Neuronal stem cell (in vitro differentiated cells): ENCODE data around the gene QRICH1.

ENCODE experiments used
- DNase-seq: peaks from one replicate; pipeline ENCODE4 v3.0.0-alpha.2; 2013; ENCODE audit warnings: low spot score
- H2AFZ ChIP-seq: one replicate; pipeline ENCODE4 v1.6.1; 2013; ENCODE audit warnings: mild to moderate bottlenecking, low read length, inconsistent platforms
- H2AK5ac ChIP-seq: 2 replicates; pipeline ENCODE4 v1.6.1; 2013; ENCODE audit warnings: low read depth, mild to moderate bottlenecking, inconsistent platforms, low read length, moderate library complexity, mixed read lengths
- H2BK120ac ChIP-seq: 2 replicates; pipeline ENCODE4 v1.6.1; 2013; ENCODE audit warnings: low read depth, mild to moderate bottlenecking, inconsistent platforms, low read length, moderate library complexity, mixed read lengths
- H2BK12ac ChIP-seq: one replicate; pipeline ENCODE4 v1.6.1; 2013; ENCODE audit warnings: low read length, inconsistent platforms
- H2BK15ac ChIP-seq: 2 replicates; pipeline ENCODE4 v1.6.1; 2013; ENCODE audit warnings: mild to moderate bottlenecking, low read length, inconsistent platforms, mixed read lengths
- H2BK5ac ChIP-seq: one replicate; pipeline ENCODE4 v1.6.1; 2013; ENCODE audit warnings: inconsistent platforms, mild to moderate bottlenecking, low read length, moderate library complexity
- H3K14ac ChIP-seq: one replicate; pipeline ENCODE4 v1.6.1; 2013; ENCODE audit warnings: low read length, inconsistent platforms
- H3K18ac ChIP-seq: 2 replicates; pipeline ENCODE4 v1.6.1; 2013; ENCODE audit warnings: low read length, inconsistent platforms
- H3K23ac ChIP-seq: 2 replicates; pipeline ENCODE4 v1.6.1; 2013; ENCODE audit warnings: low read depth, mild to moderate bottlenecking, mixed read lengths, low read length, inconsistent platforms; ENCODE audit not compliant: poor library complexity
- H3K27ac ChIP-seq: replicated peaks from 3 replicates; pipeline ENCODE4 v1.5.1; 2013; ENCODE audit warnings: low read length, inconsistent platforms
- H3K27me3 ChIP-seq, 3 experiments: 2 replicates each; pipeline ENCODE4 v1.6.1; 2013; ENCODE audit warnings: low read length in 3 of 3, mild to moderate bottlenecking in 2 of 3, inconsistent platforms in 1 of 3, low read depth in 1 of 3, mixed read lengths in 1 of 3, moderate library complexity in 1 of 3; ENCODE audit not compliant: control insufficient read depth in 3 of 3, insufficient read depth in 3 of 3
- H3K36me3 ChIP-seq, 2 donors: replicated peaks in 1 of 2; 2 replicates each; pipeline ENCODE4 v1.6.1; 2013; ENCODE audit warnings: low read length in 2 of 2; ENCODE audit not compliant: control insufficient read depth in 2 of 2, insufficient read depth in 2 of 2
- H3K4ac ChIP-seq: 2 replicates; pipeline ENCODE4 v1.6.1; 2013; ENCODE audit warnings: inconsistent platforms, mild to moderate bottlenecking, low read length, moderate library complexity
- H3K4me1 ChIP-seq, 2 donors: 1 replicate in 1 of 2; 2 replicates in 1 of 2; pipeline ENCODE4 v1.6.1; 2013; ENCODE audit warnings: low read length in 2 of 2, low read depth in 1 of 2; ENCODE audit not compliant: control insufficient read depth in 2 of 2, insufficient read depth in 1 of 2
- H3K4me2 ChIP-seq: one replicate; pipeline ENCODE4 v1.6.1; 2013; ENCODE audit warnings: mild to moderate bottlenecking, low read length, inconsistent platforms; ENCODE audit not compliant: insufficient read depth, poor library complexity, severe bottlenecking
- H3K4me3 ChIP-seq, 2 donors: 2 replicates each; pipeline ENCODE4 v1.5.1; 2013; ENCODE audit warnings: low read length in 2 of 2, mild to moderate bottlenecking in 2 of 2, inconsistent platforms in 1 of 2, moderate library complexity in 1 of 2
- H3K79me1 ChIP-seq: one replicate; pipeline ENCODE4 v1.6.1; 2013; ENCODE audit warnings: low read depth, mild to moderate bottlenecking, inconsistent platforms, low read length, moderate library complexity
- H3K9ac ChIP-seq: one replicate; pipeline ENCODE4 v1.6.1; 2013; ENCODE audit warnings: mild to moderate bottlenecking, low read depth, low read length, inconsistent platforms; ENCODE audit not compliant: poor library complexity
- H3K9me3 ChIP-seq, 2 donors: replicated peaks in 1 of 2; 2 replicates each; pipeline versions ENCODE3 to v1.6.1; 2013; ENCODE audit warnings: low read length in 2 of 2, mild to moderate bottlenecking in 2 of 2, inconsistent platforms in 1 of 2, low read depth in 1 of 2, mixed read lengths in 1 of 2, moderate library complexity in 1 of 2; ENCODE audit not compliant: control insufficient read depth in 2 of 2, insufficient read depth in 1 of 2
- H4K8ac ChIP-seq: one replicate; pipeline ENCODE4 v1.6.1; 2013; ENCODE audit warnings: low read depth, mild to moderate bottlenecking, inconsistent platforms, low read length, moderate library complexity
- H4K91ac ChIP-seq: one replicate; pipeline ENCODE4 v1.6.1; 2013; ENCODE audit warnings: low read length, low read depth, mild to moderate bottlenecking, inconsistent platforms; ENCODE audit not compliant: poor library complexity
- WGBS, 2 donors: extraction: QIAGEN DNeasy Blood & Tissue Kit; methylation state at CpG; one replicate each; pipeline ENCODE4 v1.1.7; 2013; ENCODE audit warnings: missing lambda C conversion rate in 2 of 2, mixed read lengths in 1 of 2; ENCODE audit not compliant: insufficient read length in 2 of 2, insufficient replicate concordance in 1 of 2; ENCODE audit errors: extremely low coverage in 2 of 2; 5-methylcytosine and 5-hydroxymethylcytosine counted together

The QRICH1 gene

GRCh38 chr3:49030321-49030720 is 63.5 kb downstream of the QRICH1 start:
- peaks cover 6 to 10% of the 10 kb centered on the region in 2 donors for H3K4me1 ChIP-seq
- no peak overlapping the region for H2AK5ac ChIP-seq
- H2BK15ac ChIP-seq = no peak overlapping the region
- H2BK5ac ChIP-seq = no peak overlapping the region
- no peak overlapping the region for H3K9ac ChIP-seq
- peaks cover 53 to 93% of the 10 kb centered on the region in 2 donors for H3K36me3 ChIP-seq
- H3K4me3 ChIP-seq = no peak overlapping the region
- H3K4ac ChIP-seq = no peak overlapping the region
- no CpG with 5 or more reads among the region's 6 CpGs for WGBS, 2 donors
- H3K4me2 ChIP-seq = no peak overlapping the region
- H3K23ac ChIP-seq = no peak overlapping the region
- H3K9me3 ChIP-seq = no peaks in the 10 kb centered on the region
- H2AFZ ChIP-seq = no peak overlapping the region
- peaks cover 7% of the 10 kb centered on the region for H3K79me1 ChIP-seq
- H2BK120ac ChIP-seq = no peak overlapping the region
- H3K14ac ChIP-seq = no peak overlapping the region
- H3K27me3 ChIP-seq = no peaks in the 10 kb centered on the region
- no peak for DNase-seq
- no peak overlapping the region for H2BK12ac ChIP-seq
- no peak overlapping the region for H3K18ac ChIP-seq
- no peak overlapping the region for H4K8ac ChIP-seq
- no peak overlapping the region for H3K27ac ChIP-seq
- H4K91ac ChIP-seq = no peak overlapping the region

GRCh38 chr3:49029563-49029884 is 64.3 kb downstream of the QRICH1 start:
- WGBS, 2 donors = no CpG with 5 or more reads among the region's 7 CpGs
- Histone ChIP-seq H3K9me3 (no peaks in the 10 kb centered on the region), H3K4me2 (no peak overlapping the region), H3K4me3 (peak overlapping the region in 1 of 2 donors; percentile 72), H2AFZ (peak overlapping the region; percentile 60), H3K23ac (peak overlapping the region; percentile 99), H3K4ac (no peak overlapping the region), H3K14ac (no peak overlapping the region), H2BK5ac (no peak overlapping the region), H2AK5ac (no peak overlapping the region), H4K8ac (no peak overlapping the region), H2BK12ac (no peak overlapping the region), H3K27me3 (no peaks in the 10 kb centered on the region), H2BK15ac (no peak overlapping the region), H3K36me3 (peaks cover 58 to 93% of the 10 kb centered on the region in 2 donors), H2BK120ac (no peak overlapping the region), H3K9ac (no peak overlapping the region), H3K27ac (no peak overlapping the region), H4K91ac (no peak overlapping the region), H3K4me1 (peaks cover 6 to 10% of the 10 kb centered on the region in 2 donors), H3K79me1 (peaks cover 9% of the 10 kb centered on the region), H3K18ac (no peak overlapping the region)
- no peak for DNase-seq

- Histone ChIP-seq H3K4ac (peak within 1 kb of the TSS; percentile 27), H2AFZ (peak within 1 kb of the TSS; percentile 77), H3K36me3 (peaks cover 58 to 93% of the 10 kb centered on the region in 2 donors), H3K23ac (peak within 1 kb of the TSS; percentile 99), H3K9ac (peak within 1 kb of the TSS; percentile 97), H2BK15ac (no peak within 1 kb of the TSS), H3K4me2 (peak within 1 kb of the TSS; percentile 92), H3K4me3 (peak within 1 kb of the TSS; percentile 72 to 83), H3K4me1 (peaks cover 6 to 10% of the 10 kb centered on the region in 2 donors), H2BK120ac (no peak within 1 kb of the TSS), H4K91ac (no peak within 1 kb of the TSS), H2AK5ac (peak within 1 kb of the TSS; percentile 48), H4K8ac (no peak within 1 kb of the TSS), H3K18ac (peak within 1 kb of the TSS; percentile 89), H3K79me1 (peaks cover 10% of the 10 kb centered on the region), H3K27ac (no peak within 1 kb of the TSS), H3K27me3 (no peaks in the 10 kb centered on the region), H2BK5ac (peak within 1 kb of the TSS; percentile 35), H3K14ac (no peak within 1 kb of the TSS), H2BK12ac (no peak within 1 kb of the TSS), H3K9me3 (no peaks in the 10 kb centered on the region)
- no CpG with 5 or more reads among the region's 55 CpGs for WGBS, 2 donors
- peak; percentile 88 for DNase-seq
Observed at GRCh38 chr3:49028673-49029562, 65.0 kb downstream of the QRICH1 start, which contains the start of gene IMPDH2. Gene IMPDH2 (minus strand): TSS chr3:49029398. CDS start chr3:49029350, 48 bp downstream.

GRCh38 chr3:49028298-49028672 is 65.6 kb downstream of the QRICH1 start:
- WGBS, 2 donors = no CpG with 5 or more reads among the region's 4 CpGs
- Histone ChIP-seq H3K79me1 (peaks cover 10% of the 10 kb centered on the region), H3K4me3 (peak overlapping the region; percentile 72 to 83)

More at GRCh38 chr3:49028298-49028672, 65.6 kb downstream of the QRICH1 start:
- H4K8ac ChIP-seq = no peak overlapping the region
- no peak overlapping the region for H3K27ac ChIP-seq
- H3K14ac ChIP-seq = no peak overlapping the region
- H3K27me3 ChIP-seq = no peaks in the 10 kb centered on the region
- H2BK15ac ChIP-seq = no peak overlapping the region
- no peak overlapping the region for H2BK12ac ChIP-seq
- H2AK5ac ChIP-seq = no peak overlapping the region
- H3K36me3 ChIP-seq = peaks cover 60 to 94% of the 10 kb centered on the region in 2 donors
- no peak overlapping the region for H4K91ac ChIP-seq
- no peak overlapping the region for H2AFZ ChIP-seq
- no peaks in the 10 kb centered on the region for H3K9me3 ChIP-seq
- H3K18ac ChIP-seq = no peak overlapping the region
- peak overlapping the region; percentile 92 for H3K4me2 ChIP-seq
- H3K9ac ChIP-seq = no peak overlapping the region
- H3K4me1 ChIP-seq = peaks cover 6 to 10% of the 10 kb centered on the region in 2 donors
- no peak for DNase-seq
- H2BK5ac ChIP-seq = peak overlapping the region; percentile 35
- H3K23ac ChIP-seq = no peak overlapping the region
- no peak overlapping the region for H2BK120ac ChIP-seq
- no peak overlapping the region for H3K4ac ChIP-seq
